Esophagus muscularis mucosa (tissue), 4 donors: ENCODE data around the gene GDF11. TPM values are rescaled to one million over a fixed set of nuclear protein-coding genes. Genes with fewer than 3 reads are reported as not detected.

Source experiments
- DNase-seq: peaks from one replicate; pipeline ENCODE4 v3.0.0-alpha.2; 2017; ENCODE audit errors: extremely low spot score
- H3K27ac ChIP-seq, 4 donors: fragments of 200-600 bp; sonication (generic); replicated peaks in 1 of 4; 1 replicate in 3 of 4; 2 replicates in 1 of 4; pipeline ENCODE4 v1.5.1; 2016 to 2019; ENCODE audit warnings: mild to moderate bottlenecking in 1 of 4
- H3K27me3 ChIP-seq, 4 donors: fragments of 200-600 bp; sonication (generic); one replicate each; pipeline versions ENCODE4 v1.5.1 to v1.6.0; 2016 to 2019
- H3K36me3 ChIP-seq, 4 donors: fragments of 200-600 bp; sonication (generic); one replicate each; pipeline ENCODE4 v1.5.1; 2016 to 2019
- H3K4me1 ChIP-seq, 4 donors: fragments of 200-600 bp; sonication (generic); one replicate each; pipeline ENCODE4 v1.5.1; 2016 to 2019
- H3K4me3 ChIP-seq, 4 donors: fragments of 200-600 bp; sonication (generic); 1 replicate in 2 of 4; 2 replicates in 2 of 4; pipeline ENCODE4 v1.5.1; 2016 to 2019; ENCODE audit warnings: mild to moderate bottlenecking in 4 of 4, moderate library complexity in 1 of 4
- H3K9me3 ChIP-seq, 4 donors: fragments of 200-600 bp; sonication (generic); 1 replicate in 3 of 4; 2 replicates in 1 of 4; pipeline ENCODE4 v1.5.1; 2016 to 2019
- CTCF ChIP-seq, 3 experiments: fragments of 200-600 bp in 2 of 3; fragments of 450-650 bp in 1 of 3; sonication (generic) in 2 of 3; IDR thresholded peaks; one replicate each; pipeline ENCODE4 v1.5.1; 2017 to 2019; ENCODE audit warnings: antibody characterized with exemption in 3 of 3, mild to moderate bottlenecking in 2 of 3, moderate library complexity in 1 of 3
- EP300 ChIP-seq: sonication (generic); formaldehyde crosslinking; IDR thresholded peaks from one replicate; pipeline ENCODE4 v1.6.1; 2017; ENCODE audit warnings: antibody characterized with exemption
- POLR2A ChIP-seq: fragments of 450-650 bp; IDR thresholded peaks from one replicate; pipeline ENCODE4 v1.6.1; 2017; ENCODE audit warnings: antibody characterized with exemption, moderate library complexity, mild to moderate bottlenecking, low read depth
- POLR2AphosphoS5 ChIP-seq, 2 donors: sonication (generic); formaldehyde crosslinking; IDR thresholded peaks; one replicate each; pipeline ENCODE4 v1.6.1; 2017; ENCODE audit warnings: antibody characterized with exemption in 2 of 2
- WGBS: methylation state at CpG from one replicate; pipeline ENCODE4 v1.1.5; 2018; 5-methylcytosine and 5-hydroxymethylcytosine counted together
- intact Hi-C: fragments of 100-400 bp; cut with DNase I; formaldehyde crosslinking; loops from one replicate; pipeline ENCODE4 v1.15.1; 2023
- total RNA-seq, 4 donors: library from RNA; depleted of rRNA; stranded (reverse); fragments of >200 nt; gene quantifications; one replicate each; pipeline versions ENCODE4 v1.1.0 to v1.2.1, GENCODE V29; 2016

Gene GDF11
- 1 to 10 TPM; 1.7 to 9.0 (median 4.9) TPM for total RNA-seq

GRCh38 chr12:55742719-55743405 is at the start of gene GDF11:
Gene GDF11 (plus strand): TSS chr12:55743122. CDS start chr12:55743317, 195 bp downstream.
- 2% methylated on average over 15 of the region's 53 CpGs for WGBS
- Histone ChIP-seq H3K36me3 (no peaks in the 10 kb centered on the region), H3K4me3 (peak within 1 kb of the TSS; percentile 59 to 65 (median 62)), H3K9me3 (no peaks in the 10 kb centered on the region), H3K27me3 (no peaks in the 10 kb centered on the region), H3K4me1 (peaks cover 31 to 58% (median 48%) of the 10 kb centered on the region in 4 donors), H3K27ac (peak within 1 kb of the TSS; percentile 65 to 81 (median 78))
- intact Hi-C loops, result loop anchor here (2.0 to 10.0 kb wide), 2 partner anchors 198 to 292 kb away; no protein-coding TSS in a partner anchor
- DNase-seq, result no peak
- TF ChIP-seq POLR2AphosphoS5 (IDR thresholded peaks at IDR 0.05) (peak; percentile 89 to 91), CTCF (IDR thresholded peaks at IDR 0.05) (no peak)

- Histone ChIP-seq H3K27me3 (no peaks in the 10 kb centered on the region), H3K36me3 (peaks cover 59 to 81% (median 79%) of the 10 kb centered on the region in 4 donors), H3K9me3 (no peaks in the 10 kb centered on the region), H3K4me3 (no peak overlapping the region), H3K4me1 (peaks cover 0 to 6% (median 0%) of the 10 kb centered on the region in 4 donors), H3K27ac (no peak overlapping the region)
- no peak for DNase-seq
- TF ChIP-seq CTCF (IDR thresholded peaks at IDR 0.05), result no peak
- no peak for TF ChIP-seq POLR2AphosphoS5 (IDR thresholded peaks at IDR 0.05)
- TF ChIP-seq EP300, result no peak
- no peak for TF ChIP-seq POLR2A
- intact Hi-C loops, result no loop called here
- WGBS, result 97% methylated on average over 6 of the region's 7 CpGs
Measured at GRCh38 chr12:55693323-55694187, 49.4 kb upstream of the GDF11 start.

GRCh38 chr12:55694188-55694515 is 48.8 kb upstream of the GDF11 start:
- H3K4me1 ChIP-seq, result peaks cover 0 to 11% (median 2%) of the 10 kb centered on the region in 4 donors
- H3K27me3 ChIP-seq, result no peaks in the 10 kb centered on the region
- H3K4me3 ChIP-seq, result no peak overlapping the region
- DNase-seq, result no peak
- H3K9me3 ChIP-seq, result no peaks in the 10 kb centered on the region
- peaks cover 53 to 81% (median 78%) of the 10 kb centered on the region in 4 donors for H3K36me3 ChIP-seq
- intact Hi-C loops, result no loop called here
- TF ChIP-seq EP300 (no peak), CTCF (IDR thresholded peaks at IDR 0.05) (no peak), POLR2A (no peak), POLR2AphosphoS5 (IDR thresholded peaks at IDR 0.05) (no peak)
- 82% methylated on average over 5 of the region's 7 CpGs for WGBS
- no peak overlapping the region for H3K27ac ChIP-seq

GRCh38 chr12:55694651-55695050 is 48.3 kb upstream of the GDF11 start:
- peaks cover 53 to 82% (median 78%) of the 10 kb centered on the region in 4 donors for H3K36me3 ChIP-seq
- no peak for DNase-seq
- H3K4me3 ChIP-seq, result no peak overlapping the region
- H3K27ac ChIP-seq, result no peak overlapping the region
- no peaks in the 10 kb centered on the region for H3K27me3 ChIP-seq
- intact Hi-C loops, result no loop called here
- no peak for TF ChIP-seq EP300
- TF ChIP-seq CTCF (IDR thresholded peaks at IDR 0.05), result no peak
- TF ChIP-seq POLR2A, result no peak
- TF ChIP-seq POLR2AphosphoS5 (IDR thresholded peaks at IDR 0.05), result no peak
- H3K9me3 ChIP-seq, result no peaks in the 10 kb centered on the region
- H3K4me1 ChIP-seq, result peaks cover 0 to 16% (median 6%) of the 10 kb centered on the region in 4 donors
- WGBS, result 89% methylated on average over 1 of the region's 4 CpGs
